ENCODE measurements around the gene STKLD1.

- TF ChIP-seq CTCF (IDR thresholded peaks at IDR 0.05) (no peak), POLR2A (IDR thresholded peaks at IDR 0.05) (no peak)
Observed at GRCh38 chr9:133344979-133345378, 31.2 kb upstream of the STKLD1 start.
